ENCODE data around the gene SLC17A7. TPM values are rescaled to one million over a fixed set of nuclear protein-coding genes. Genes with fewer than 3 reads are reported as not detected.
"Not testable (repeated sequence)": the region's sequence is repeated elsewhere in the genome, so short reads cannot be mapped to it uniquely, and the experiment has no call there.

SLC17A7 gene
- total RNA-seq, 2 donors from 2014 or later, result 0.54 to 2.8 TPM

- no peaks in the 10 kb centered on the region for H3K27me3 ChIP-seq (replicated peaks; ENCODE audit: insufficient read depth)
- peak overlapping the region; percentile 92 for H3K4me3 ChIP-seq
- ATAC-seq (ENCODE audit: insufficient number of reproducible peaks, low FRiP score, low read depth), result no peak
- H3K27ac ChIP-seq, result peak overlapping the region in 1 of 2 donors; percentile 71
- peaks cover 4 to 24% of the 10 kb centered on the region in 2 donors for H3K4me1 ChIP-seq (ENCODE audit: control insufficient read depth in 1 of 2, low read depth in 2 of 2)
- no peaks in the 10 kb centered on the region for H3K9me3 ChIP-seq
- TF ChIP-seq, protein P1, sequence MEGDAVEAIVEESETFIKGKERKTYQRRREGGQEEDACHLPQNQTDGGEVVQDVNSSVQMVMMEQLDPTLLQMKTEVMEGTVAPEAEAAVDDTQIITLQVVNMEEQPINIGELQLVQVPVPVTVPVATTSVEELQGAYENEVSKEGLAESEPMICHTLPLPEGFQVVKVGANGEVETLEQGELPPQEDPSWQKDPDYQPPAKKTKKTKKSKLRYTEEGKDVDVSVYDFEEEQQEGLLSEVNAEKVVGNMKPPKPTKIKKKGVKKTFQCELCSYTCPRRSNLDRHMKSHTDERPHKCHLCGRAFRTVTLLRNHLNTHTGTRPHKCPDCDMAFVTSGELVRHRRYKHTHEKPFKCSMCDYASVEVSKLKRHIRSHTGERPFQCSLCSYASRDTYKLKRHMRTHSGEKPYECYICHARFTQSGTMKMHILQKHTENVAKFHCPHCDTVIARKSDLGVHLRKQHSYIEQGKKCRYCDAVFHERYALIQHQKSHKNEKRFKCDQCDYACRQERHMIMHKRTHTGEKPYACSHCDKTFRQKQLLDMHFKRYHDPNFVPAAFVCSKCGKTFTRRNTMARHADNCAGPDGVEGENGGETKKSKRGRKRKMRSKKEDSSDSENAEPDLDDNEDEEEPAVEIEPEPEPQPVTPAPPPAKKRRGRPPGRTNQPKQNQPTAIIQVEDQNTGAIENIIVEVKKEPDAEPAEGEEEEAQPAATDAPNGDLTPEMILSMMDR (IDR thresholded peaks at IDR 0.05), result no peak
- no peak for DNase-seq (ENCODE audit: low spot score)
- H3K36me3 ChIP-seq, result no peaks in the 10 kb centered on the region
Measured at GRCh38 chr19:49474542-49474924, 33.2 kb upstream of the SLC17A7 start.

- no peak for DNase-seq (ENCODE audit: low spot score)
- Histone ChIP-seq H3K4me1 (ENCODE audit: control insufficient read depth in 1 of 2, low read depth in 2 of 2) (peaks cover 4 to 24% of the 10 kb centered on the region in 2 donors), H3K27me3 (replicated peaks; ENCODE audit: insufficient read depth) (no peaks in the 10 kb centered on the region), H3K36me3 (no peaks in the 10 kb centered on the region), H3K9me3 (no peaks in the 10 kb centered on the region), H3K4me3 (peak within 1 kb of the TSS; percentile 92), H3K27ac (peak within 1 kb of the TSS; percentile 71 to 72)
- ATAC-seq (ENCODE audit: insufficient number of reproducible peaks, low FRiP score, low read depth), result peak; percentile 70
- TF ChIP-seq, protein P1 (IDR thresholded peaks at IDR 0.05), result peak; percentile 100
Measured at GRCh38 chr19:49473868-49474541, 32.7 kb upstream of the SLC17A7 start, which contains the start of gene FLT3LG. Gene FLT3LG, plus strand, starts transcription at chr19:49474215. Its CDS starts 425 bp downstream, at chr19:49474640.

GRCh38 chr19:49473501-49473867, 32.2 kb upstream of the SLC17A7 start:
- H3K27ac ChIP-seq, result peak overlapping the region in 1 of 2 donors; percentile 71
- H3K4me3 ChIP-seq, result peak overlapping the region; percentile 92
- H3K27me3 ChIP-seq (replicated peaks; ENCODE audit: insufficient read depth); DNase-seq (ENCODE audit: low spot score); ATAC-seq (ENCODE audit: insufficient number of reproducible peaks, low FRiP score, low read depth); H3K9me3 ChIP-seq; H3K36me3 ChIP-seq: not testable (repeated sequence)
- H3K4me1 ChIP-seq (ENCODE audit: control insufficient read depth in 1 of 2, low read depth in 2 of 2), result peaks cover 4 to 24% of the 10 kb centered on the region in 2 donors

GRCh38 chr19:49472936-49473335, 31.6 kb upstream of the SLC17A7 start:
- Histone ChIP-seq H3K4me1 (ENCODE audit: control insufficient read depth in 1 of 2, low read depth in 2 of 2) (peaks cover 4 to 24% of the 10 kb centered on the region in 2 donors), H3K27ac (no peak overlapping the region), H3K27me3 (replicated peaks; ENCODE audit: insufficient read depth) (no peaks in the 10 kb centered on the region), H3K4me3 (peak overlapping the region; percentile 92), H3K36me3 (no peaks in the 10 kb centered on the region), H3K9me3 (no peaks in the 10 kb centered on the region)
- ATAC-seq (ENCODE audit: insufficient number of reproducible peaks, low FRiP score, low read depth) (no peak), DNase-seq (ENCODE audit: low spot score) (no peak)
- TF ChIP-seq, protein P1 (IDR thresholded peaks at IDR 0.05), result no peak

- H3K27ac ChIP-seq, result no peak overlapping the region
- no peak for ATAC-seq (ENCODE audit: insufficient number of reproducible peaks, low FRiP score, low read depth)
- no peak for DNase-seq (ENCODE audit: low spot score)
Measured at GRCh38 chr19:49470615-49470978, 29.3 kb upstream of the SLC17A7 start.

More at GRCh38 chr19:49470615-49470978, 29.3 kb upstream of the SLC17A7 start:
- Histone ChIP-seq H3K27me3 (replicated peaks; ENCODE audit: insufficient read depth) (no peaks in the 10 kb centered on the region), H3K4me3 (no peak overlapping the region), H3K36me3 (no peaks in the 10 kb centered on the region), H3K4me1 (ENCODE audit: control insufficient read depth in 1 of 2, low read depth in 2 of 2) (peaks cover 4 to 16% of the 10 kb centered on the region in 2 donors), H3K9me3 (no peaks in the 10 kb centered on the region)
- TF ChIP-seq, protein P1 (IDR thresholded peaks at IDR 0.05), result no peak
